NCI-H2107 treated with DMSO at 0.1 percent for 48 hours (cell line): ENCODE measurements around the gene CPOX.

Experiments
- DNase-seq: peaks from one replicate; lab custom pipeline; 2025; ENCODE audit not compliant: unreplicated experiment; lab: John Stamatoyannopoulos, UW

The CPOX gene

GRCh38 chr3:98541695-98542094 lies 51.7 kb downstream of the CPOX start:
- DNase-seq, result no peak

DNA sequence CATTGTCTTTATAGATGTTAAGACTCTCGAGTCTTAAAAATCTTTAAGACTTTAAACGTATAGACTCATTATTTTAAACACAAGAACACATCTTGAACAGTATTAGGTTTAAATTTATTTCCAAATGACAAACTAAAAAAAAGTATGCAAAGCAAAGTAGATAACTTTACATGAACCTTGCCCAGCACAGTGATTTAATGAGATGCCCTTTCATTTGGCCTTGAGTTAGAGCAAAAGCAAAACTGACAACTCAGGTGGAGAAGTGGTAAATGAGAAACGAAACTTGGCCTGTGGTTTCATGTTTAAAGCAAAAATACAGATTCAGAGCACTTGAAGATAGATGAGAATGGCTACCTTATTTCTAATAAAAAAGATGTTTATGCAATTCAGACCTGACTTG lies 53.1 kb downstream of the CPOX start:
- no peak for DNase-seq

- DNase-seq, result no peak
Measured at GRCh38 chr3:98536456-98537017, 56.9 kb downstream of the CPOX start.

GRCh38 chr3:98534734-98535133 lies 58.7 kb downstream of the CPOX start:
- DNase-seq, result no peak

GRCh38 chr3:98534168-98534567 lies 59.2 kb downstream of the CPOX start:
- DNase-seq, result no peak

DNA sequence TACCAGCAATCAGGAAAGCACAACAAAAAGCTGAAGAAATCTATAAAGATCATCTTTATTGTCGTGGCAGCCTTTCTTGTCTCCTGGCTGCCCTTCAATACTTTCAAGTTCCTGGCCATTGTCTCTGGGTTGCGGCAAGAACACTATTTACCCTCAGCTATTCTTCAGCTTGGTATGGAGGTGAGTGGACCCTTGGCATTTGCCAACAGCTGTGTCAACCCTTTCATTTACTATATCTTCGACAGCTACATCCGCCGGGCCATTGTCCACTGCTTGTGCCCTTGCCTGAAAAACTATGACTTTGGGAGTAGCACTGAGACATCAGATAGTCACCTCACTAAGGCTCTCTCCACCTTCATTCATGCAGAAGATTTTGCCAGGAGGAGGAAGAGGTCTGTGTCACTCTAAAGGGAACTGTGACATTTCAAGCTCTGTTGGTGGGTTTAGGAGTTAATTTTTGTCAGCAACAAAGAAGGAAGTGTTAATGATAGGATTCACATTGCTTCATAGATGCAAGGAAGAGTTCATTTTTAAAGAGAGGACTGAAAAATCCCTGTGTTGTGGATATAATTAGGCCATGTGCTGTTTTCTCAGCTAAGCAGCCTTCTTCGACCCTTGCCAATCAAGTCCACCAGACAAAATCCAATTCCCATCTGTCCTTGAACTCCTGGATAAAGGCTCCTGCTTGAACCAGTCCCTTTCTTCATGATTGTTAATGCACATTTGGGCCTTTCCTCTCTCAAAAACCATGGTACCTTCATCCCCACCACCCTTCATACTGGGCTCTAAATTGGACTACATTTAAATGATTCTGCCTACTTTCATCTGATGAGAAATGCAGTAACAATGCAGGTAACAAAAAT lies 60.5 kb downstream of the CPOX start:
- DNase-seq, result no peak

DNA sequence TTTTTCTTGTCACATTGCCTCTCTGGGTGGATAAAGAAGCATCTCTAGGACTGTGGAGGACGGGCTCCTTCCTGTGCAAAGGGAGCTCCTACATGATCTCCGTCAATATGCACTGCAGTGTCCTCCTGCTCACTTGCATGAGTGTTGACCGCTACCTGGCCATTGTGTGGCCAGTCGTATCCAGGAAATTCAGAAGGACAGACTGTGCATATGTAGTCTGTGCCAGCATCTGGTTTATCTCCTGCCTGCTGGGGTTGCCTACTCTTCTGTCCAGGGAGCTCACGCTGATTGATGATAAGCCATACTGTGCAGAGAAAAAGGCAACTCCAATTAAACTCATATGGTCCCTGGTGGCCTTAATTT lies 61.2 kb downstream of the CPOX start:
- DNase-seq, result no peak

- DNase-seq, result no peak
Measured at GRCh38 chr3:98531622-98532274, 61.7 kb downstream of the CPOX start, which contains the start of gene GPR15. Gene GPR15 (plus strand): TSS chr3:98531978. CDS start chr3:98532034, 56 bp downstream.

- no peak for DNase-seq
Measured at GRCh38 chr3:98530676-98531075, 62.7 kb downstream of the CPOX start.

GRCh38 chr3:98529856-98530459 lies 63.5 kb downstream of the CPOX start:
- DNase-seq, result no peak
